ENCODE results near the gene RANBP9. TPM values are rescaled to one million over a fixed set of nuclear protein-coding genes. Genes with fewer than 3 reads are reported as not detected.

RANBP9 gene
- total RNA-seq, 1 experiment from 2014 or later = 25.8 TPM

DNA sequence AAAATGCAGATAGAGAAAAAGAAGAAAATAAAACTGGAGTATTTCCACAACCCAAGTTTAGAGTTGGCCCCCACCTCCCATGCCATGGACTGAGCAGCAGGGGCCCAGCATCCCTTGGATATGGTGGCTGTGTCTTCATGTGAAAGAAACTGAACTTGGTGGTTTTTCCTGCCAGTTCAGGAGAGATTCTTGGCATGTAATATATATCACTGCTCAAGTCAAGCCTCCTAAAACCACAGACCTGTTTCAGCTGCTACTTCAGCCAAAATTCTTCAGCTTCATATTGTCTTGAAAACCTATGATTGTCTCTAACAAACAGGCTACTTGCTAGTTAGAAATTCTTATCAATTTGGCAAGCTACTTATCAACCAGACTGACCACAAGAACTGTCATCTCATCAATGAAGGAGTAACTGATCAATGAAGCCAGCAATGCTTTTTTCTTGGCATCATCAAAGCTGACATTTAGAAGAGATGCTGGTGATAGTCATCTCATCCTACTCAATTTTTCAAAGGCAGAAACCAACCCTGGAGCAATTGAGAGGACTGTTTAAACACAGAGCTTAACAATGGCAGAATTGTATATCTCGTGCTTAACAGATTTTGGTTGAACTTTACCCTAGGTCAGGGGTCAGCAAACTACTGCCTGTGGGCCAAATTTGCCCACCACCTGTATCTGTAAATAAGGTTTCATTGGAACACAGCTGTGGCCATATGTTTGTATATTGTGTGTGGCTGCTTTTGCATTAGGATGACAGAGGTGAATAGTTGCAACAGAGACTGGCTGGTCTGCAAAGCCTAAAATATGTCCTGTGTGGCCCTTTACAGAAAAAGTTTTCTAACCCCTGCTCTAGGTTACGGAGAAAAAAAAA, 106.9 kb downstream of the RANBP9 start:
- Histone ChIP-seq H3K9me2 (replicated peaks; ENCODE audit: low read length) (no peaks in the 10 kb centered on the region), H3K27me3 (ENCODE audit: low read length) (no peaks in the 10 kb centered on the region), H2AFZ (ENCODE audit: low read length) (no peak overlapping the region), H3K9ac (ENCODE audit: low read length) (no peak overlapping the region), H3K4me1 (ENCODE audit: insufficient read depth, low read length) (no peaks in the 10 kb centered on the region), H3K9me3 (ENCODE audit: low read length) (no peaks in the 10 kb centered on the region), H3K4me3 (ENCODE audit: low read length) (no peak overlapping the region), H3K79me2 (ENCODE audit: low read length) (no peaks in the 10 kb centered on the region), H3K36me3 (ENCODE audit: low read depth, low read length) (0 out of 2 replicates have a peak, but pooled peaks cover 4% of the 10 kb centered on the region), H4K20me1 (ENCODE audit: low read length) (no peaks in the 10 kb centered on the region), H3K27ac (ENCODE audit: low read length) (no peak overlapping the region), H3F3A (ENCODE audit: low read length, unreplicated experiment) (no peaks in the 10 kb centered on the region), H3K4me2 (ENCODE audit: low read length) (no peak overlapping the region)
- POLR2A ChIA-PET (ENCODE audit: unreplicated experiment) = no interaction called here
- no TSS peak for BruUV-seq (replicated peaks)
- CTCF ChIA-PET = interaction anchor here (1.2 kb wide), 1 partner anchor 30 kb away, joined by 3 read pairs; the partner anchor contains the start of gene SIRT5
- TF ChIP-seq EZH2 (IDR thresholded peaks at IDR 0.05; ENCODE audit: low read length, unreplicated experiment) (no peak), EZH2phosphoT487 (IDR thresholded peaks at IDR 0.05; ENCODE audit: borderline replicate concordance, low read length) (no peak)
- TF ChIP-seq, protein P1, sequence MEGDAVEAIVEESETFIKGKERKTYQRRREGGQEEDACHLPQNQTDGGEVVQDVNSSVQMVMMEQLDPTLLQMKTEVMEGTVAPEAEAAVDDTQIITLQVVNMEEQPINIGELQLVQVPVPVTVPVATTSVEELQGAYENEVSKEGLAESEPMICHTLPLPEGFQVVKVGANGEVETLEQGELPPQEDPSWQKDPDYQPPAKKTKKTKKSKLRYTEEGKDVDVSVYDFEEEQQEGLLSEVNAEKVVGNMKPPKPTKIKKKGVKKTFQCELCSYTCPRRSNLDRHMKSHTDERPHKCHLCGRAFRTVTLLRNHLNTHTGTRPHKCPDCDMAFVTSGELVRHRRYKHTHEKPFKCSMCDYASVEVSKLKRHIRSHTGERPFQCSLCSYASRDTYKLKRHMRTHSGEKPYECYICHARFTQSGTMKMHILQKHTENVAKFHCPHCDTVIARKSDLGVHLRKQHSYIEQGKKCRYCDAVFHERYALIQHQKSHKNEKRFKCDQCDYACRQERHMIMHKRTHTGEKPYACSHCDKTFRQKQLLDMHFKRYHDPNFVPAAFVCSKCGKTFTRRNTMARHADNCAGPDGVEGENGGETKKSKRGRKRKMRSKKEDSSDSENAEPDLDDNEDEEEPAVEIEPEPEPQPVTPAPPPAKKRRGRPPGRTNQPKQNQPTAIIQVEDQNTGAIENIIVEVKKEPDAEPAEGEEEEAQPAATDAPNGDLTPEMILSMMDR (conservative IDR thresholded peaks at IDR 0.05; ENCODE audit: low read depth, low read length) = no peak
- ATAC-seq (no peak), DNase-seq (no peak)
- intact Hi-C loops (cut with micrococcal nuclease) = no loop called here

DNA sequence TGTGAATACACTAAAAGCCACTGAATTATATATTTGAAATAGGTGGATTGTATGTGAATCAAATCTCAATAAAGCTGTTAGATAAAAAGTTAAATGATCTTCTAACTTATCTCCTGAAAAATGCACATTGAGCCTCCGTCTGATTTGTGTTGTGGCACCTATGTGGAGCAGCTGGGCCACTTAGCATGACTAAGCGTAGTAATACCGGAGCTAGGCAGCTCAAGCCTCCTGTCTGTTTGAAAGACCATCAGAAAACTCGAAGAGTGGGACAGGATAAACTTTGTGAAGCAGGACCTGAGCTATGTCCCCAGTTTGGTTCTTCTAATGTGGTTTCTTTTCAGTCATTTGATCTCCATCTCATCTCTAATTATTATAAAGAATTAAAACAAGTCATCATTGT, 107.5 kb downstream of the RANBP9 start:
- Histone ChIP-seq H3K9me2 (replicated peaks; ENCODE audit: low read length) (no peaks in the 10 kb centered on the region), H3K27ac (ENCODE audit: low read length) (no peak overlapping the region), H3K36me3 (ENCODE audit: low read depth, low read length) (0 out of 2 replicates have a peak, but pooled peaks cover 4% of the 10 kb centered on the region), H3K9ac (ENCODE audit: low read length) (no peak overlapping the region), H3F3A (ENCODE audit: low read length, unreplicated experiment) (no peaks in the 10 kb centered on the region), H3K4me1 (ENCODE audit: insufficient read depth, low read length) (no peaks in the 10 kb centered on the region), H3K9me3 (ENCODE audit: low read length) (no peaks in the 10 kb centered on the region), H4K20me1 (ENCODE audit: low read length) (no peaks in the 10 kb centered on the region), H3K79me2 (ENCODE audit: low read length) (no peaks in the 10 kb centered on the region), H3K27me3 (ENCODE audit: low read length) (no peaks in the 10 kb centered on the region), H3K4me3 (ENCODE audit: low read length) (no peak overlapping the region), H3K4me2 (ENCODE audit: low read length) (no peak overlapping the region), H2AFZ (ENCODE audit: low read length) (no peak overlapping the region)
- intact Hi-C loops (cut with micrococcal nuclease) = no loop called here
- TF ChIP-seq EZH2phosphoT487 (IDR thresholded peaks at IDR 0.05; ENCODE audit: borderline replicate concordance, low read length) (no peak), EZH2 (IDR thresholded peaks at IDR 0.05; ENCODE audit: low read length, unreplicated experiment) (no peak)
- TF ChIP-seq, protein P1 (conservative IDR thresholded peaks at IDR 0.05; ENCODE audit: low read depth, low read length) = no peak
- BruUV-seq (replicated peaks) = no TSS peak
- ATAC-seq (no peak), DNase-seq (no peak)
- CTCF ChIA-PET = interaction anchor here (1.2 kb wide), 1 partner anchor 29 kb away, joined by 3 read pairs; the partner anchor contains the start of gene SIRT5
- POLR2A ChIA-PET (ENCODE audit: unreplicated experiment) = no interaction called here

DNA sequence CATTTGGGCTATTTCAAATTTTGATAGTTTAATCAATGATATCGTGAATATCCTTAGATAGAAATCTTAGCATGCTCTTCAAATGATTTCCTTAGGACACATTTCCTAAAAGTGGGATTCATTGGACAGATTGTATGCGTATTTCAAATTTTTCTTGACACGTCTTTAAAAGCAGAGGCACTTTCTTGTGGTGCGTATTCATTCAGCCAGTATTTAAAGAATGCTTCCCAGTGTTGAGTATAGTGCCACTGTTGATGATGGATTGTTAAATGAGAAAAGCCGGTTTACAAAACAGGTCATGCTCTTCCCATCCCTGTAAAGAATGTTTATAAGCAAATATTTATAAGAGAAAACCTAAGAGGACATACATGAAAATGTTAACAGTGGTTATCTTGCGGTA, 111.6 kb downstream of the RANBP9 start:
- no peak overlapping the region for H3K4me2 ChIP-seq (ENCODE audit: low read length)
- H3K36me3 ChIP-seq (ENCODE audit: low read depth, low read length) = 0 out of 2 replicates have a peak, but pooled peaks cover 4% of the 10 kb centered on the region
- intact Hi-C loops (cut with micrococcal nuclease) = no loop called here
- BruUV-seq (replicated peaks) = no TSS peak
- no peaks in the 10 kb centered on the region for H3K79me2 ChIP-seq (ENCODE audit: low read length)
- ATAC-seq (no peak), DNase-seq (no peak)
- ChIA-PET POLR2A (ENCODE audit: unreplicated experiment) (no interaction called here), CTCF (interaction anchor here (0.5 kb wide), 2 partner anchors 127 to 457 kb away, joined by 3 read pairs; no protein-coding TSS in a partner anchor)
- no peaks in the 10 kb centered on the region for H3K9me2 ChIP-seq (replicated peaks; ENCODE audit: low read length)
- H3K9ac ChIP-seq (ENCODE audit: low read length) = no peak overlapping the region
- TF ChIP-seq, protein P1 (conservative IDR thresholded peaks at IDR 0.05; ENCODE audit: low read depth, low read length) = no peak
- no peak for TF ChIP-seq EZH2phosphoT487 (IDR thresholded peaks at IDR 0.05; ENCODE audit: borderline replicate concordance, low read length)
- TF ChIP-seq EZH2 (IDR thresholded peaks at IDR 0.05; ENCODE audit: low read length, unreplicated experiment) = no peak
- H3K4me1 ChIP-seq (ENCODE audit: insufficient read depth, low read length) = no peaks in the 10 kb centered on the region
- H3K9me3 ChIP-seq (ENCODE audit: low read length) = no peaks in the 10 kb centered on the region
- no peak overlapping the region for H2AFZ ChIP-seq (ENCODE audit: low read length)
- no peak overlapping the region for H3K4me3 ChIP-seq (ENCODE audit: low read length)
- H4K20me1 ChIP-seq (ENCODE audit: low read length) = no peaks in the 10 kb centered on the region
- no peaks in the 10 kb centered on the region for H3K27me3 ChIP-seq (ENCODE audit: low read length)
- no peaks in the 10 kb centered on the region for H3F3A ChIP-seq (ENCODE audit: low read length, unreplicated experiment)
- no peak overlapping the region for H3K27ac ChIP-seq (ENCODE audit: low read length)
